ENCODE measurements around the gene TOP1. TPM values are rescaled to one million over a fixed set of nuclear protein-coding genes. Genes with fewer than 3 reads are reported as not detected.

The TOP1 gene
- total RNA-seq, 1 experiment from 2014 or later, result 14.3 TPM

GRCh38 chr20:41037179-41037578, 8.6 kb downstream of the TOP1 start:
- DNase-seq (ENCODE audit: low spot score), result no peak

GRCh38 chr20:41038149-41038877, 9.7 kb downstream of the TOP1 start:
- no peak for DNase-seq (ENCODE audit: low spot score)

- no peak for DNase-seq (ENCODE audit: low spot score)
These were observed 10.3 kb downstream of the TOP1 start for GRCh38 chr20:41038878-41039404.

GRCh38 chr20:41040855-41041254, 12.2 kb downstream of the TOP1 start:
- DNase-seq (ENCODE audit: low spot score), result no peak

- no peak for DNase-seq (ENCODE audit: low spot score)
These were observed 13.1 kb downstream of the TOP1 start for GRCh38 chr20:41041693-41042092.

GRCh38 chr20:41044409-41045062, 15.9 kb downstream of the TOP1 start:
- DNase-seq (ENCODE audit: low spot score), result no peak

- DNase-seq (ENCODE audit: low spot score), result no peak
These were observed 17.0 kb downstream of the TOP1 start for GRCh38 chr20:41045671-41046070.

- no peak for DNase-seq (ENCODE audit: low spot score)
These were observed 18.1 kb downstream of the TOP1 start for GRCh38 chr20:41046716-41047115.

- DNase-seq (ENCODE audit: low spot score), result no peak
These were observed 18.8 kb downstream of the TOP1 start for GRCh38 chr20:41047279-41047974.

GRCh38 chr20:41047975-41048305, 19.3 kb downstream of the TOP1 start:
- DNase-seq (ENCODE audit: low spot score), result peak; percentile 6

GRCh38 chr20:41048461-41049301, 20.1 kb downstream of the TOP1 start:
- peak; percentile 7 for DNase-seq (ENCODE audit: low spot score)

- no peak for DNase-seq (ENCODE audit: low spot score)
These were observed 20.8 kb downstream of the TOP1 start for GRCh38 chr20:41049451-41049850.

- DNase-seq (ENCODE audit: low spot score), result no peak
These were observed 21.9 kb downstream of the TOP1 start for GRCh38 chr20:41050361-41051008.

- no peak for DNase-seq (ENCODE audit: low spot score)
These were observed 22.6 kb downstream of the TOP1 start for GRCh38 chr20:41051009-41051825.

GRCh38 chr20:41052742-41053419, 24.3 kb downstream of the TOP1 start:
- DNase-seq (ENCODE audit: low spot score), result no peak

GRCh38 chr20:41054070-41054846, 25.6 kb downstream of the TOP1 start:
- DNase-seq (ENCODE audit: low spot score), result no peak

- DNase-seq (ENCODE audit: low spot score), result no peak
These were observed 26.2 kb downstream of the TOP1 start for GRCh38 chr20:41054847-41055230.

GRCh38 chr20:41055679-41056078, 27.1 kb downstream of the TOP1 start:
- DNase-seq (ENCODE audit: low spot score), result no peak

Data from H4 (cell line).